RWPE1 (cell line): ENCODE measurements around the gene ZNF512B.
A peak's percentile ranks its signal among the peaks of the same experiment; 100 is the strongest.

Experiments used
- CTCF ChIA-PET: fragments of 350-600 bp; sonication (Branson Sonifier 250); formaldehyde crosslinking; extraction: SDS; loops from one replicate; lab custom pipeline; 2021; lab: Yijun Ruan, JAX
- POLR2A ChIA-PET: fragments of 400-600 bp; formaldehyde crosslinking; extraction: SDS; loops from one replicate; lab custom pipeline; 2020; ENCODE audit warnings: antibody characterized with exemption; ENCODE audit not compliant: low non-redundant PET; lab: Yijun Ruan, JAX
- DNase-seq: peaks from one replicate; pipeline ENCODE4 v3.0.0; 2012; ENCODE audit warnings: low spot score
- H3K27ac ChIP-seq: fragments of 450-650 bp; 2 replicates; pipeline ENCODE4 v1.5.1; 2017
- TF ChIP-seq, protein P1 (sequence below): fragments of 450-650 bp; conservative IDR thresholded peaks from 2 replicates; pipeline ENCODE4 v1.5.1; 2017; ENCODE audit warnings: low read depth, mild to moderate bottlenecking

ZNF512B gene

GRCh38 chr20:64006902-64007301 lies 37.2 kb upstream of the ZNF512B start:
- H3K27ac ChIP-seq = no peak overlapping the region
- DNase-seq = no peak
- TF ChIP-seq, protein P1, sequence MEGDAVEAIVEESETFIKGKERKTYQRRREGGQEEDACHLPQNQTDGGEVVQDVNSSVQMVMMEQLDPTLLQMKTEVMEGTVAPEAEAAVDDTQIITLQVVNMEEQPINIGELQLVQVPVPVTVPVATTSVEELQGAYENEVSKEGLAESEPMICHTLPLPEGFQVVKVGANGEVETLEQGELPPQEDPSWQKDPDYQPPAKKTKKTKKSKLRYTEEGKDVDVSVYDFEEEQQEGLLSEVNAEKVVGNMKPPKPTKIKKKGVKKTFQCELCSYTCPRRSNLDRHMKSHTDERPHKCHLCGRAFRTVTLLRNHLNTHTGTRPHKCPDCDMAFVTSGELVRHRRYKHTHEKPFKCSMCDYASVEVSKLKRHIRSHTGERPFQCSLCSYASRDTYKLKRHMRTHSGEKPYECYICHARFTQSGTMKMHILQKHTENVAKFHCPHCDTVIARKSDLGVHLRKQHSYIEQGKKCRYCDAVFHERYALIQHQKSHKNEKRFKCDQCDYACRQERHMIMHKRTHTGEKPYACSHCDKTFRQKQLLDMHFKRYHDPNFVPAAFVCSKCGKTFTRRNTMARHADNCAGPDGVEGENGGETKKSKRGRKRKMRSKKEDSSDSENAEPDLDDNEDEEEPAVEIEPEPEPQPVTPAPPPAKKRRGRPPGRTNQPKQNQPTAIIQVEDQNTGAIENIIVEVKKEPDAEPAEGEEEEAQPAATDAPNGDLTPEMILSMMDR = no peak
- CTCF ChIA-PET = interaction anchor here (2.4 kb wide), 1 partner anchor 32 kb away, joined by 12 read pairs; no protein-coding TSS in a partner anchor
- POLR2A ChIA-PET = no interaction called here

- ChIA-PET CTCF (interaction anchor here (2.4 kb wide), 1 partner anchor 32 kb away, joined by 12 read pairs; no protein-coding TSS in a partner anchor), POLR2A (no interaction called here)
- DNase-seq = no peak
- H3K27ac ChIP-seq = no peak overlapping the region
- TF ChIP-seq, protein P1 = no peak
Observed at GRCh38 chr20:64006490-64006889, 36.8 kb upstream of the ZNF512B start.

GRCh38 chr20:64005394-64005793 lies 35.7 kb upstream of the ZNF512B start:
- TF ChIP-seq, protein P1 = no peak
- POLR2A ChIA-PET = no interaction called here
- H3K27ac ChIP-seq = no peak overlapping the region
- CTCF ChIA-PET = no interaction called here
- DNase-seq = no peak

GRCh38 chr20:64003960-64004725 lies 34.4 kb upstream of the ZNF512B start:
- DNase-seq = no peak
- H3K27ac ChIP-seq = peak overlapping the region; percentile 3; the same call in 1 of the 2 replicates
- ChIA-PET POLR2A (interaction anchor here (1.1 kb wide), 1 partner anchor 14 kb away, joined by 3 read pairs; no protein-coding TSS in a partner anchor), CTCF (interaction anchor here (0.5 to 0.6 kb wide), 2 partner anchors 12 to 229 kb away, joined by 3 to 4 read pairs; no protein-coding TSS in a partner anchor)
- TF ChIP-seq, protein P1 = no peak

- H3K27ac ChIP-seq = peak overlapping the region; percentile 26
- TF ChIP-seq, protein P1 = no peak
- CTCF ChIA-PET = interaction anchor here (0.6 kb wide), 1 partner anchor 30 kb away, joined by 3 read pairs; no protein-coding TSS in a partner anchor
- no peak for DNase-seq
- POLR2A ChIA-PET = no interaction called here
Observed at GRCh38 chr20:64001607-64002011, 31.9 kb upstream of the ZNF512B start.

DNA sequence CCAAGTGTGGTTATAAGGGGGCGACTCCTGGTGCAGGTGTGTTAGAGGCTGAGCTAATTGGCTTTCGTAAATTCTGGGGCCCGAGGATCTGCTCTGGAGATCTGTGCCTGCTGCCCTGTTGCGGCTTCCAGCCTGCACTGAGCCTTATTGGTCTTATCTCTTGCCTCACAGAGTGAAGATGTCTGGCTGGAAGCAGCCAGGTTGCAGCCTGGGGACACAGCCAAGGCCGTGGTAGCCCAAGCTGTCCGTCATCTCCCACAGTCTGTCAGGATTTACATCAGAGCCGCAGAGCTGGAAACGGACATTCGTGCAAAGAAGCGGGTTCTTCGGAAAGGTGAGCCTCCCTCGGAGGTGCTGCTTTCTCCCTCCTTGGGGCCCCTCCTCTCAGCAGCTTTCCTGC lies 31.2 kb upstream of the ZNF512B start:
- no peak for DNase-seq
- H3K27ac ChIP-seq = peak overlapping the region; percentile 26
- TF ChIP-seq, protein P1 = no peak
- CTCF ChIA-PET = interaction anchor here (0.6 to 1.0 kb wide), 3 partner anchors 31 to 171 kb away, joined by 3 to 6 read pairs (median 3); no protein-coding TSS in a partner anchor
- POLR2A ChIA-PET = no interaction called here
